Gastroesophageal sphincter (tissue), 3 donors: ENCODE measurements around the gene SGCD.

Source experiments
- CTCF ChIP-seq, 4 experiments: fragments of 200-600 bp in 2 of 4; fragments of 450-650 bp in 2 of 4; sonication (generic) in 1 of 4; IDR thresholded peaks; one replicate each; pipeline ENCODE4 v1.5.1; 2017 to 2019; ENCODE audit warnings: antibody characterized with exemption in 4 of 4, mild to moderate bottlenecking in 2 of 4, moderate library complexity in 2 of 4
- POLR2A ChIP-seq, 2 donors: fragments of 450-650 bp; IDR thresholded peaks; one replicate each; pipeline ENCODE4 v1.6.1; 2017; ENCODE audit warnings: antibody characterized with exemption in 2 of 2, mild to moderate bottlenecking in 2 of 2, moderate library complexity in 1 of 2

- no peak for TF ChIP-seq CTCF (IDR thresholded peaks at IDR 0.05)
- TF ChIP-seq POLR2A (IDR thresholded peaks at IDR 0.05) = no peak
Measured at GRCh38 chr5:156798201-156798600, 471.2 kb downstream of the SGCD start.
